ENCODE data around the gene MGMT. TPM values are rescaled to one million over a fixed set of nuclear protein-coding genes. Genes with fewer than 3 reads are reported as not detected.

Gene MGMT
- total and polyA plus RNA-seq, 2 of the 4 experiments (the other 2 are of a cell fraction), result 11.5 to 17.8 TPM

- Histone ChIP-seq H4K8ac (ENCODE audit: low read depth in 2 of 2, low read length in 2 of 2) (no peak overlapping the region), H3K23ac (ENCODE audit: low read depth, low read length) (no peak overlapping the region), H3K4me2 (ENCODE audit: low read depth, low read length) (no peak overlapping the region), H2BK5ac (ENCODE audit: low read depth, low read length, poor library complexity, severe bottlenecking) (no peak overlapping the region), H2AK9ac (replicated peaks; ENCODE audit: low read depth, low read length, poor library complexity) (no peak overlapping the region), H3K4ac (ENCODE audit: low read depth, low read length) (no peak overlapping the region), H3K9me3 (ENCODE audit: control insufficient read depth, insufficient read depth, low read length) (no peaks in the 10 kb centered on the region; the same call in 1 of the 2 replicates), H2BK120ac (ENCODE audit: low read depth, low read length) (no peak overlapping the region), H4K91ac (ENCODE audit: insufficient read depth, low read depth, low read length) (no peak overlapping the region), H3K27ac (ENCODE audit: insufficient read depth, low read length) (no peak overlapping the region), H2BK15ac (ENCODE audit: low read depth, low read length) (no peak overlapping the region), H3K27me3 (ENCODE audit: control insufficient read depth, insufficient read depth, low read length) (no peaks in the 10 kb centered on the region), H2AK5ac (ENCODE audit: low read depth, low read length) (no peak overlapping the region), H4K5ac (ENCODE audit: low read depth, low read length) (no peak overlapping the region), H2BK20ac (ENCODE audit: low read depth, low read length) (no peak overlapping the region), H2AFZ (replicated peaks; ENCODE audit: low read length, poor library complexity) (no peak overlapping the region), H3K9me1 (ENCODE audit: insufficient read depth, low read length) (no peaks in the 10 kb centered on the region), H3K4me3 (ENCODE audit: insufficient read depth, low read depth, low read length) (no peak overlapping the region), H3K14ac (replicated peaks; ENCODE audit: low read depth, low read length) (no peak overlapping the region), H3K4me1 (ENCODE audit: control insufficient read depth, insufficient read depth, low read length) (no peaks in the 10 kb centered on the region; the same call in 1 of the 2 replicates), H4K20me1 (ENCODE audit: insufficient read depth, low read length) (no peaks in the 10 kb centered on the region), H3K36me3 (ENCODE audit: control insufficient read depth, insufficient read depth, low read length) (no peaks in the 10 kb centered on the region), H3K79me1 (ENCODE audit: low read depth in 1 of 2, low read length in 2 of 2) (0 out of 4 replicates have a peak, but pooled peaks cover 0 to 4% of the 10 kb centered on the region in 2 experiments), H3K18ac (ENCODE audit: low read depth, low read length) (no peak overlapping the region), H3K9ac (ENCODE audit: low read depth, low read length) (no peak overlapping the region), H3K56ac (ENCODE audit: extremely low read depth, insufficient read depth, low read length) (no peak overlapping the region)
- dilution Hi-C loops (cut with HindIII; ENCODE audit: low sequenced_read_pairs, unreplicated experiment) (no loop called here), intact Hi-C loops (cut with micrococcal nuclease) (no loop called here), in situ Hi-C loops (cut with MboI; ENCODE audit: low sequenced_read_pairs) (no loop called here)
- ATAC-seq (ENCODE audit: low read depth) (no peak), DNase-seq (no peak)
- ChIA-PET POLR2A (ENCODE audit: unreplicated experiment) (no interaction called here), CTCF (no interaction called here)
- BruUV-seq (replicated peaks), result no TSS peak
- TF ChIP-seq MAZ (IDR thresholded peaks at IDR 0.05; ENCODE audit: borderline replicate concordance, low read depth, low read length), result no peak
- TF ChIP-seq MAFK (IDR thresholded peaks at IDR 0.05; ENCODE audit: low read depth, low read length), result no peak
- TF ChIP-seq RCOR1 (IDR thresholded peaks at IDR 0.05; ENCODE audit: insufficient replicate concordance, low read length), result no peak
- no peak for TF ChIP-seq MXI1 (IDR thresholded peaks at IDR 0.05; ENCODE audit: borderline replicate concordance, low read depth, low read length)
- TF ChIP-seq BHLHE40 (IDR thresholded peaks at IDR 0.05; ENCODE audit: low read depth, low read length), result no peak
- no peak for TF ChIP-seq NFE2L2 (IDR thresholded peaks at IDR 0.05; ENCODE audit: low read depth, low read length)
- TF ChIP-seq RFX5 (IDR thresholded peaks at IDR 0.05; ENCODE audit: low read depth, low read length), result no peak
- TF ChIP-seq CHD1 (IDR thresholded peaks at IDR 0.05; ENCODE audit: low read depth, low read length), result no peak
- TF ChIP-seq SMC3 (IDR thresholded peaks at IDR 0.05; ENCODE audit: low read depth, low read length), result no peak
- no peak for TF ChIP-seq ELK1 (IDR thresholded peaks at IDR 0.05; ENCODE audit: borderline replicate concordance, low read depth, low read length)
- TF ChIP-seq CEBPB (IDR thresholded peaks at IDR 0.05; ENCODE audit: low read depth, low read length), result no peak
- TF ChIP-seq, protein P1, sequence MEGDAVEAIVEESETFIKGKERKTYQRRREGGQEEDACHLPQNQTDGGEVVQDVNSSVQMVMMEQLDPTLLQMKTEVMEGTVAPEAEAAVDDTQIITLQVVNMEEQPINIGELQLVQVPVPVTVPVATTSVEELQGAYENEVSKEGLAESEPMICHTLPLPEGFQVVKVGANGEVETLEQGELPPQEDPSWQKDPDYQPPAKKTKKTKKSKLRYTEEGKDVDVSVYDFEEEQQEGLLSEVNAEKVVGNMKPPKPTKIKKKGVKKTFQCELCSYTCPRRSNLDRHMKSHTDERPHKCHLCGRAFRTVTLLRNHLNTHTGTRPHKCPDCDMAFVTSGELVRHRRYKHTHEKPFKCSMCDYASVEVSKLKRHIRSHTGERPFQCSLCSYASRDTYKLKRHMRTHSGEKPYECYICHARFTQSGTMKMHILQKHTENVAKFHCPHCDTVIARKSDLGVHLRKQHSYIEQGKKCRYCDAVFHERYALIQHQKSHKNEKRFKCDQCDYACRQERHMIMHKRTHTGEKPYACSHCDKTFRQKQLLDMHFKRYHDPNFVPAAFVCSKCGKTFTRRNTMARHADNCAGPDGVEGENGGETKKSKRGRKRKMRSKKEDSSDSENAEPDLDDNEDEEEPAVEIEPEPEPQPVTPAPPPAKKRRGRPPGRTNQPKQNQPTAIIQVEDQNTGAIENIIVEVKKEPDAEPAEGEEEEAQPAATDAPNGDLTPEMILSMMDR (conservative IDR thresholded peaks at IDR 0.05; ENCODE audit: low read depth, low read length), result no peak
- TF ChIP-seq FOS (IDR thresholded peaks at IDR 0.05; ENCODE audit: low read depth, low read length), result no peak
- WGBS, 2 experiments (ENCODE audit: extremely low coverage in 2 of 2, insufficient read length in 1 of 2), result 100% methylated on average over 9 of the region's 26 CpGs; no CpG with 5 or more reads in 1 of the 2 experiments
Observed at GRCh38 chr10:129520440-129521080, 53.5 kb downstream of the MGMT start.

Measured in IMR-90 (cell line).